ENCODE data around the gene KRTAP10-9. TPM values are rescaled to one million over a fixed set of nuclear protein-coding genes. Genes with fewer than 3 reads are reported as not detected.

KRTAP10-9 gene, protein sequence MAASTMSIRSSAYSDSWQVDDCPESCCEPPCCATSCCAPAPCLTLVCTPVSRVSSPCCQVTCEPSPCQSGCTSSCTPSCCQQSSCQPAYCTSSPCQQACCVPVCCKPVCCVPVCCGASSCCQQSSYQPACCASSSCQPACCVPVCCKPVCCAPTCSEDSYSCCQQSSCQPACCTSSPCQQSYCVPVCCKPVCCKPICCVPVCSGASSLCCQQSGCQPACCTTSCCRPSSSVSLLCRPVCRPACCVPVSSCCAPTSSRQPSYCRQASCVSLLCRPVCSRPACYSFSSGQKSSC
- not detected in 2 replicates for total RNA-seq

DNA sequence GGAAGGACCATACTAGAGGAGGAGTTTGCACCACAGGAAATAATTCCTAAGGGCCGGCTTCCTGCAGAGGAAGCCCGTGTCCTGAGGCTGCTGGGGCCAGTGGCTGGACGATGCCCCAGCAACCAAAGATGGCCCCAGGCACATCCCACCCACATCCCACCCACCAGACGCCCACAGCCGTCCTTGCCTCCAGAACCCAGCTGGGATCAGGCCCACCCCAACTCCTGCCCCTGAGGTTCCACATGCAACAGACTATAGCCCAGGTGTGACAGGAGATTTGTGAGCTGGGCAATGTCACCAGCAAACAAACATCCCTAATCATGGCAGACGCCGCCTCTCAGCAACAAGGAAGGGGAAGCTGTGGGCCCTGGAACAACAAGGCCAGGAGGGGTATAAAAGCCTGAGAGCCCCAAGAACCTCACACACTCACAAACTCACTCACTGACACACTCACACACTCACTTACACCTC, at the start of gene KRTAP10-9:
KRTAP10-9 (plus strand) TSS at position 421 of the 471 bp plus-strand sequence. CDS start 79 bp downstream, outside the sequence.

DNA sequence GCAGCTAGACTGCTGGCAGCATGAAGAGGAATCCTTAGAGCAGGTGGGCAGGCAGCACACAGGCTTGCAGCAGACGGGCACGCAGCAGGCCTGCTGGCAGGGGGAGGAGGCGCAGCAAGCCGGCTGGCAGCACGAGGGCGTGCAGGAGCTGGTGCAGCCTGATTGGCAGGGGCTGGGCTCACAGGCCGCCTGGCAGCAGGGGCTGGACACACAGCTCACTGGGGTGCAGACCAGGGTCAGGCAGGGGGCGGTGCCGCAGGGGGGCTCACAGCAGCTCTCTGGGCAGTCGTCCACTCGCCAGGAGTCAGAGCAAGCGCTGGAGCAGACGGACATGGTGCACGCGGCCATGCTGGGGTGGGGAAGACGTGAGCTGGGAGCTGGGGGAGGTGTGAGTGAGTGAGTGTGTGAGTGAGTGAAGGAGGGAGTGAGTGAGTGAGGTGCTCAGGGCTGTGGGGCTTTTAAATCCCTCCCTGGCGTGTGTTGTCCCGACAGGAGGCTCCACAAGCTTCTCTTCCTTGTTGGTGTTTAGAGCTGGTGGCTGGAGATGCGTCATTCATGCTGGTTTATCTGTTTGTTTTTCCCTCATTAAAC, 46.6 kb upstream of the KRTAP10-9 start, which contains the start of gene KRTAP10-5:
KRTAP10-5 (minus strand) TSS at position 374 of the 591 bp plus-strand sequence; CDS start at position 348, 26 bp downstream.

DNA sequence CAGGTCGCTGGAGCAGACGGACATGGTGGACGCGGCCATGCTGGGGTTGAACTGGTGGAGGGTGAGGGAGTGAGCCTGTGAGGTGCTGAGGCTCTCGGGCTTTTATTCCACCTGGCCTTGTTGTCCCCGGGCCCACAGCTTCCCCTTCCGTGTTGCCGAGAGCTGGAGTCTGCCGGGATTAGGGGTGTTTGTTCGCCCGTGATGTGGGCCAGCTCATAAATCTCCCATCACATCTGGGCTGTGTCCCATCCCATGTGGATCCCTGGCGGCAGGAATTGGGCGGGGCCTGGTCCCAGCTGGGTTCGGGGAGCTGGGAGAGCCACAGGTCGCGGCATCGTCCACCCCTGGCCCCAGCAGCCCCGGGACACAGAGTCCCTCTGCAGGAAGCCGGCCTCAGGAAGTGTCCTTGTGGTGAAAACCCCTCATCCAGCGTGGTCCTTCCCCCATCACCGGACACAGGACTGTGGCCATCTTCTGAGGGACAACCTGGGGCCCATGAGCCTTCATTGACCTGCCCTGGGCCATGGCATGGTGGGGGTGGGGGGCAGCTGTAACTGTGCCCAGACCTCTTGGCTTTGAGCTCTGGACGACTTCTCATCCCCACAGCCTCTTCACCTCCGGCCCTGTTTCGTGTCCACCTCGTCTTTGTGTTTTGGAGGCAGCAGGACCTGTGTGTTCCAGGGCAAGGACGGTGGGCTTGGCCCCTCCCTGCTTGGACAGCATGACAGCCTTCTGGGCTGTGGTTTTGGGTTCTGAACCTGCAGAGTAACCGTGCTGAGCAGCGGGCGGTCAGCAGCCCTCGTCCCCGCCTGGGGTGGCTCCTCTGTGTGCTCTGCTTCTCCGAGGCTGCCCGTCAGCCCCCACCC, 34.2 kb upstream of the KRTAP10-9 start, which contains the start of gene KRTAP10-6:
KRTAP10-6 (minus strand) TSS at position 60 of the 866 bp plus-strand sequence; CDS start at position 39, 21 bp downstream.

DNA sequence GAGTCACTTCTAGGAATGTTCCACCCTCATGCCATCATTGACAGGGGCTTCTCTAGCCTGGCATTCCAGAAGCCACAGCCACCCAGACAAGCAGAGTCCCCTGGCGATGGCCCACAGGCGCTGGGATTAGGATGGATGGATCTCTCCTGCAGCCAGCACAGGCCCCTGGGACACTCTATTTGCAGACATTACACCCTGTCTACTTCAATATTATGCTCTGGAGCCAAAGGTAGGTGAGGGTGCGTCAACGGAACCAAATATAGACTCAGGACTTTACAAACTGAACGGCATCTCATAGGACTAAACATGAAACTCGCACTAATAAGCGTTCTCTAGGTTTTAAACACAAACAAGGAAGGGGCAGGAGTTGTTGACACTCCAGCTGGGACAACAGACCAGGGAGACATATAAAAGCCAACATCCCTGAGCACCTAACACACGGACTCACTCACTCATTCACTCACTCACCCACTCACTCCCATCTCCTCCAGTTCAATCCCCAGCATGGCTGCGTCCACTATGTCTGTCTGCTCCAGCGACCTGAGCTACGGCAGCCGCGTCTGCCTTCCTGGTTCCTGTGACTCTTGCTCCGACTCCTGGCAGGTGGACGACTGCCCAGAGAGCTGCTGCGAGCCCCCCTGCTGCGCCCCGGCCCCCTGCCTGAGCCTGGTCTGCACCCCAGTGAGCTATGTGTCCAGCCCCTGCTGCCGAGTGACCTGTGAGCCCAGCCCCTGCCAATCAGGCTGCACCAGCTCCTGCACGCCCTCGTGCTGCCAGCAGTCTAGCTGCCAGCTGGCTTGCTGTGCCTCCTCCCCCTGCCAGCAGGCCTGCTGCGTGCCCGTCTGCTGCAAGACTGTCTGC, 26.5 kb upstream of the KRTAP10-9 start, which contains the start of gene KRTAP10-7:
KRTAP10-7 (plus strand) TSS at position 480 of the 861 bp plus-strand sequence; CDS start at position 505, 25 bp downstream.

DNA sequence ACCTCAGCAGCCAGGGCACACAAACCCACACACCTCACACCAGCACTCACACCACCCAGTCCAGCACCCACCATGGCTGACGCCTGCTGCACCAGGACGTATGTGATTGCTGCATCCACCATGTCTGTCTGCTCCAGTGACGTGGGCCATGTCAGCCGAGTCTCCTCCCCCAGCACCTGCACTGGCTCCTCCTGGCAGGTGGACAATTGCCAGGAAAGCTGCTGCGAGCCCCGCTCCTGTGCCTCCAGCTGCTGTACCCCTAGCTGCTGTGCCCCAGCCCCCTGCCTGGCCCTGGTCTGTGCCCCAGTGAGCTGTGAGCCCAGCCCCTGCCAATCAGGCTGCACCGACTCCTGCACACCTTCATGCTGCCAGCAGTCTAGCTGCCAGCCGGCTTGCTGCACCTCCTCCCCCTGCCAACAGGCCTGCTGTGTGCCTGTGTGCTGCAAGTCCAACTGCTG, 14.8 kb upstream of the KRTAP10-9 start, which contains the start of gene KRTAP10-8:
KRTAP10-8 (plus strand) TSS at position 51 of the 458 bp plus-strand sequence; CDS start at position 73, 22 bp downstream.

DNA sequence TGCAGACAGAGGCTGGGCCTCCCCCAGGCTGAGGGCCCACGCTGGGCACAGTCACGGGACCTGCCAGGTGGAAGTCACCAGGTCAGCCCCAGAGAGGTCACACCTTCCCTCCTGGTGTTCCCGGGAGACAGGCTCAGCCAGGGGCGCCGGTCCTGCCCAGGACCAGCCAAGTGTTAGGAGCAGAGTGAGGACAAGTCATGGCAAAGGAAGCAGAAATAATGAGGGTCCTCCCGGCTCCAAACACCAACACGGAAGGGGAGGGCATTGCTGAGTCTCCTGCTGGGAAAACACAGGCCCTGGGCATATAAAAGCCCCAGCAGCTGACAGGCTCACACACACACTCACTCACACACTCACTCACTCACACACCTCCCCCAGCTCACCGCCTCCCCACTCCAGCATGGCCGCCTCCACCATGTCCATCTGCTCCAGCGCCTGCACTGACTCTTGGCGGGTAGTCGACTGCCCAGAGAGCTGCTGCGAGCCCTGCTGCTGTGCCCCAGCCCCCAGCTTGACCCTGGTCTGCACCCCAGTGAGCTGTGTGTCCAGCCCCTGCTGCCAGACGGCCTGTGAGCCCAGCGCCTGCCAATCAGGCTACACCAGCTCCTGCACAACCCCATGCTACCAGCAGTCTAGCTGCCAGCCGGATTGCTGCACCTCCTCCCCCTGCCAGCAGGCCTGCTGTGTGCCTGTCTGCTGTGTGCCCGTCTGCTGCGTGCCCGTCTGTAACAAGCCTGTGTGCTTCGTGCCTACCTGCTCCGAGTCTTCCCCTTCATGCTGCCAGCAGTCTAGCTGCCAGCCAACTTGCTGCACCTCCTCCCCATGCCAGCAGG, 10.3 kb downstream of the KRTAP10-9 start, which contains the start of gene KRTAP10-10:
KRTAP10-10 (plus strand) TSS at position 339 of the 833 bp plus-strand sequence; CDS start at position 401, 62 bp downstream.

DNA sequence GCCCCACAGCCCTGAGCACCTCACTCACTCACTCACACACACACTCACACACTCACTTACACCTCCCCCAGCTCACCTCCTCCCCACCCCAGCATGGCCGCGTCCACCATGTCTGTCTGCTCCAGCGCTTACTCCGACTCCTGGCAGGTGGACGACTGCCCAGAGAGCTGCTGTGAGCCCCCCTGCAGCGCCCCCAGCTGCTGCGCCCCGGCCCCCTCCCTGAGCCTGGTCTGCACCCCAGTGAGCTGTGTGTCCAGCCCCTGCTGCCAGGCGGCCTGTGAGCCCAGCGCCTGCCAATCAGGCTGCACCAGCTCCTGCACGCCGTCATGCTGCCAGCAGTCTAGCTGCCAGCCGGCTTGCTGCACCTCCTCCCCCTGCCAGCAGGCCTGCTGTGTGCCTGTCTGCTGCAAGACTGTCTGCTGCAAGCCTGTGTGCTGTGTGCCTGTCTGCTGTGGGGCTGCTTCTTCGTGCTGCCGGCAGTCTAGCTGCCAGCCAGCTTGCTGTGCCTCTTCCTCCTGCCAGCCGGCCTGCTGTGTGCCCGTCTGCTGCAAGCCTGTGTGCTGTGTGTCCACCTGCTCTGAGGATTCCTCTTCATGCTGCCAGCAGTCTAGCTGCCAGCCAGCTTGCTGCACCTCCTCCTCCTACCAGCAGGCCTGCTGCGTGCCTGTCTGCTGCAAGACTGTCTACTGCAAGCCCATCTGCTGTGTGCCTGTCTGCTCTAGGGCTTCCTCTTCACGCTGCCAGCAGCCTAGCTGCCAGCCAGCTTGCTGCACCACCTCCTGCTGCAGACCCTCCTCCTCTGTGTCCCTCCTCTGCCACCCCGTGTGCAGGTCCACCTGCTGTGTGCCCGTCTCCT, 19.7 kb downstream of the KRTAP10-9 start, which contains the start of gene KRTAP10-11:
KRTAP10-11 (plus strand) TSS at position 49 of the 856 bp plus-strand sequence; CDS start at position 94, 45 bp downstream.

DNA sequence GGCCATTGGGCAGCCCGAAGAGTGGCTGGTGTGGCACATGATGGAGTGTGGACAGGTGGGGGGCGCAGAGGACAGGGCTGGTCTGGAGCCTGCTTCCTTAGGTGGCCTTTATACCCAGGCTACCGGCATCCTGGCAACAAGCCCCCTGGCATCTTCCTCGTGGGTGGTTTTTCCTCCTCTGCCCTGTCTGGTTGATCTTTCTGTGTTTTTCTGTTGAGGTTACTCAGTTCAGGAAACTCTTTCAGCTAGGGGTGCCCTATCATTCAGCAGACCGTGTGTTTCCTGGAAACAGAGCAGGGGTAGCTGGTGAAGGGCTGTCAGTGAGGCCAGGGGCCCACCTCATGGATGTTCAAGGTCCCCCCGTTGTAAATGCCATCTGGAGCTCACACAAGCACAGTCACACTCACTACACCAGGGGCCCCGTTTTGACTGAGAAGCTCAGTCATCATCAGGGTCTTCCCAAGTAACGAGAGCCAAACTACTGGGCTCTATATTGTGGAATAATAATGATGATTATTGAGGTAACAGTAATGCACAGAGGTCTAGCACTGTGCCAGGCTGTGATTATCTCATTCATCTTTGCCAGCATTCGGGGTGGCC, 27.8 kb downstream of the KRTAP10-9 start, which contains the start of gene KRTAP12-4:
KRTAP12-4 (minus strand) TSS at position 84 of the 600 bp plus-strand sequence; CDS start at position 39, 45 bp downstream.

DNA sequence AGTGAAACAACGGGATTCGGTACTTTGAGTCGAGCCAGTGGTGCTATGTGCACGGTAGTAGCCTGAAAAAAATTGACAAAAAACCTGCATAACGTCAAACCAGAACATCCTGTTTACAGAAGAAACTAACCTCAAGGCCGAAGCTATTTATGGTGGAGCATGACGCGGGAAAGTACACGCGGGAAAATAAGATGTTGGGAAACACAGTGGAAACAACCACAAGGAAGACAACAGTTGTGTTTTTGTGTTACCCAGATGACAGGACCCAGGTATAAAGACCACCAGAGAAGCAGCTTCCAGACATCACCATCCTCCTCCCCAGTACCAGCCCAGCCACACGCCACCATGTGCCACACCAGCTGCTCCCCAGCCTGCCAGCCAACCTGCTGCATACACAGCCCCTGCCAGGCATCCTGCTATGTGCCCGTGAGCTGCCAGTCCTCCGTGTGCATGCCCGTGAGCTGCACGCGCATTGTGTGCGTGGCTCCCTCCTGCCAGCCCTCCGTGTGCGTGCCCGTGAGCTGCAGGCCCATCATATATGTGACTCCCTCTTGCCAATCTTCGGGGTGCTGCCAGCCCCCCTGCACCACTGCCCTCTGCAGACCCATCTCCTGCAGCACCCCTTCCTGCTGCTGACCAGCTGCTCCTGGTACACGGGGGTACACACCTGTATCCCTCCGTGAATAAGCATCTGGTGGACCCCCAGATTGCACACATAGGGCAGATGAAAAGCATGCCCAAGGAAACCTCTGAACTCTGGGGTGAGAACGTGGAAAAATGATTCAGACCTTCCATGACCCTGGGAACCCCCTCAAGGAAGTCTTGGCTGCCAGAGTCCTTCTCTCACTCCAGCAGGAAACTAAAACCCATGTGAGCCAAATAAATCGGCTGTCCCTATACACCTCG, 31.0 kb downstream of the KRTAP10-9 start, which contains the start of gene KRTAP12-3:
KRTAP12-3 (plus strand) TSS at position 298 of the 906 bp plus-strand sequence; CDS start at position 346, 48 bp downstream.

DNA sequence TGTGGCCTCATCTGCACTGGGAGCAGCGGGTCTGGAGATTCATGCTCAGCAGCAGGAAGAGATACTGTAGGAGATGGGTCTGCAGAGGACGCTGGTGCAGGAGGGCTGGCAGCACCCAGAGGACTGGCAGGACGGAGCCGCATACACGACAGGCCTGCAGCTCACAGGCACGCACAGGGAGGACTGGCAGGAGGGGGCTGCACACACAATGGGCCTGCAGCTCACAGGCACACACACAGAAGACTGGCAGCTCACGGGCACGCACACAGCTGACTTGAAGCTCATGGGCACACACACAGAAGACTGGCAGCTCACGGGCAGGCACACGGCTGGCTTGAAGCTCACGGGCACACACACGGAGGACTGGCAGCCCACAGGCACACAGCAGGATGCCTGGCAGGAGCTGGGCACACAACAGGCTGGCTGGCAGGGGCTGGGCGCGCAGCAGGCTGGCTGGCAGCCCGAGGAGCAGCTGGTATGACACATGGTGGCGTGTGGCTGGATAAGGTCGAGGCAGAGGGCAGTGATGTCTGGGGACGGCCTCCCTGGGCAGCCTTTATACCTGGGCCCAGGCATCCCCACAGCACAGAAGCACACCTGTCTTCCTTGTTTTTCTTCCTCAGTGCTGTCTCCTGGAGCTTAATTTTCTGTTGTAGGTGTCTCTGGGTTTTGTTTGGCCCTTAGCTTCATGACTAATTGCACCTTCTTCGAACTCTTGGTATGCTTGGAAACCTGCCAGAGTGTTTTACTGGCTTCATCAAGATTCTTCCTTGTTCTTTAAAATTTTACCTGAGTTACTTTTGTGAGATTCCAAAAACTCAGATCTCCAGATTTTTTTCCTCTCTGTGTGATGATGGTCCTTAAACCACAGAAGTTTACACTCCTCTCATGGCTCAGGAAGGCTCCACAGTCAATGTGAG, 39.8 kb downstream of the KRTAP10-9 start, which contains the start of gene KRTAP12-2:
KRTAP12-2 (minus strand) TSS at position 527 of the 920 bp plus-strand sequence; CDS start at position 486, 41 bp downstream.

Other genes starting within 250 kb of the KRTAP10-9 start
- 0.78 and 0.89 TPM in 2 replicates for gene LRRC3, start 171.6 kb upstream of the KRTAP10-9 start, total RNA-seq
- gene KRTAP10-1, start 86.9 kb upstream of the KRTAP10-9 start, total RNA-seq: not detected in 2 replicates
- not detected in 2 replicates for gene KRTAP10-2, start 75.6 kb upstream of the KRTAP10-9 start, total RNA-seq
- not detected in 2 replicates for gene KRTAP10-3, start 68.3 kb upstream of the KRTAP10-9 start, total RNA-seq
- not detected in 2 replicates for gene KRTAP10-4, start 53.4 kb upstream of the KRTAP10-9 start, total RNA-seq
- gene KRTAP10-5, start 46.5 kb upstream of the KRTAP10-9 start, total RNA-seq: not detected in 2 replicates
- gene KRTAP10-6, start 34.6 kb upstream of the KRTAP10-9 start, total RNA-seq: not detected in 2 replicates
- gene KRTAP10-7, start 26.5 kb upstream of the KRTAP10-9 start, total RNA-seq: not detected in 2 replicates
- gene KRTAP10-8, start 15.0 kb upstream of the KRTAP10-9 start, total RNA-seq: not detected in 2 replicates
- gene KRTAP10-10, start 10.3 kb downstream of the KRTAP10-9 start, total RNA-seq: not detected in 2 replicates
- not detected in 2 replicates for gene KRTAP10-11, start 19.3 kb downstream of the KRTAP10-9 start, total RNA-seq
- gene KRTAP12-4, start 27.6 kb downstream of the KRTAP10-9 start, total RNA-seq: not detected in 2 replicates
- gene KRTAP12-3, start 30.8 kb downstream of the KRTAP10-9 start, total RNA-seq: not detected in 2 replicates
- gene KRTAP12-2, start 39.8 kb downstream of the KRTAP10-9 start, total RNA-seq: not detected in 2 replicates
- gene KRTAP12-1, start 55.1 kb downstream of the KRTAP10-9 start, total RNA-seq: not detected in 2 replicates
- gene KRTAP10-12, start 70.1 kb downstream of the KRTAP10-9 start, total RNA-seq: not detected in 2 replicates
- gene TSPEAR, start 84.5 kb downstream of the KRTAP10-9 start, total RNA-seq: not detected in 2 replicates
- 64.4 and 85.2 TPM in 2 replicates for gene UBE2G2, start 174.7 kb downstream of the KRTAP10-9 start, total RNA-seq
- 65.6 and 93.1 TPM in 2 replicates for gene SUMO3, start 191.0 kb downstream of the KRTAP10-9 start, total RNA-seq
- gene PTTG1IP, start 246.6 kb downstream of the KRTAP10-9 start, total RNA-seq: 377 and 440 TPM in 2 replicates

All from smooth muscle cell of the umbilical artery (primary cell).